Ishikawa (cell line): ENCODE results near the gene PAPOLG.

ENCODE experiments used
- CEBPB ChIP-seq: IDR thresholded peaks from 2 replicates; pipeline ENCODE4 v1.6.1; 2012
- CREB1 ChIP-seq: IDR thresholded peaks from 2 replicates; pipeline ENCODE4 v1.6.1; 2012; ENCODE audit warnings: low read depth
- EGR1 ChIP-seq: IDR thresholded peaks from 2 replicates; pipeline ENCODE4 v1.6.1; 2012
- EP300 ChIP-seq: IDR thresholded peaks from 2 replicates; pipeline ENCODE4 v1.6.1; 2012; ENCODE audit warnings: borderline replicate concordance
- FOXM1 ChIP-seq: IDR thresholded peaks from 2 replicates; pipeline ENCODE4 v1.6.1; 2012; ENCODE audit warnings: low read depth, borderline replicate concordance
- NFIC ChIP-seq: IDR thresholded peaks from 2 replicates; pipeline ENCODE4 v1.6.1; 2012
- RAD21 ChIP-seq: IDR thresholded peaks from 2 replicates; pipeline ENCODE4 v1.6.1; 2012; ENCODE audit warnings: low read depth
- REST ChIP-seq: IDR thresholded peaks from 2 replicates; pipeline ENCODE4 v1.6.1; 2012; ENCODE audit warnings: low read depth, mild to moderate bottlenecking
- TAF1 ChIP-seq: IDR thresholded peaks from 2 replicates; pipeline ENCODE4 v1.6.1; 2012; ENCODE audit warnings: low read depth, mild to moderate bottlenecking
- TEAD4 ChIP-seq: IDR thresholded peaks from 2 replicates; pipeline ENCODE4 v1.6.1; 2012
- YY1 ChIP-seq: IDR thresholded peaks from 2 replicates; pipeline ENCODE4 v1.6.1; 2012; ENCODE audit warnings: low read depth
- ZBTB7A ChIP-seq: IDR thresholded peaks from 2 replicates; pipeline ENCODE4 v1.6.1; 2012; ENCODE audit warnings: low read depth
- TF ChIP-seq, protein P1 (sequence below): IDR thresholded peaks from 2 replicates; pipeline ENCODE4 v1.6.1; 2012
- TF ChIP-seq, protein P2 (sequence below): IDR thresholded peaks from 2 replicates; pipeline ENCODE4 v1.6.1; 2012

PAPOLG gene

GRCh38 chr2:60715561-60715960 lies 40.5 kb upstream of the PAPOLG start:
- TF ChIP-seq ZBTB7A (no peak), REST (no peak), TAF1 (no peak), FOXM1 (no peak), CREB1 (no peak), RAD21 (no peak), YY1 (no peak)
- TF ChIP-seq, protein P1, sequence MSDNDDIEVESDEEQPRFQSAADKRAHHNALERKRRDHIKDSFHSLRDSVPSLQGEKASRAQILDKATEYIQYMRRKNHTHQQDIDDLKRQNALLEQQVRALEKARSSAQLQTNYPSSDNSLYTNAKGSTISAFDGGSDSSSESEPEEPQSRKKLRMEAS, result no peak
- TF ChIP-seq, protein P2, sequence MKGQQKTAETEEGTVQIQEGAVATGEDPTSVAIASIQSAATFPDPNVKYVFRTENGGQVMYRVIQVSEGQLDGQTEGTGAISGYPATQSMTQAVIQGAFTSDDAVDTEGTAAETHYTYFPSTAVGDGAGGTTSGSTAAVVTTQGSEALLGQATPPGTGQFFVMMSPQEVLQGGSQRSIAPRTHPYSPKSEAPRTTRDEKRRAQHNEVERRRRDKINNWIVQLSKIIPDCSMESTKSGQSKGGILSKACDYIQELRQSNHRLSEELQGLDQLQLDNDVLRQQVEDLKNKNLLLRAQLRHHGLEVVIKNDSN, result no peak

DNA sequence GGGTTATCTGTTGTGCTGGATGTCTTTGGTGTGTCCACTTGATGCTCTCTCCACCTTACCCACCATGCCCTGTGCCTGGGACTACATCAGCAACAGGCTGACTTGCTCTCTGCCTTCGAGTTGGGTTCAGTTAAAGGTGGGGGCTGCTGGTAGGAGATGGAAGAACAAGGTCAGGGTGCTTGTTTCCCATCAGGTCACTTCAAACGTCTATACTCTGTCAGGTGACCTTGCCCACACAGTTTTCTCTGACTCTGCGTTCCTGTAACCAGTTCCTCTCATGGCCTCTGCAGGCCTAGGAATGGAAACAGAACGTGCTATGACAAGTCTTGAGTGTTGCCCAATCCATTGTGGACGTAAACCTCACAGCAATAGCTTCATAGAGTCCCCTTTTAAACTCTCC lies 38.4 kb upstream of the PAPOLG start:
- TF ChIP-seq EGR1, result no peak
- no peak for TF ChIP-seq NFIC
- no peak for TF ChIP-seq CEBPB
- TF ChIP-seq CREB1, result no peak
- no peak for TF ChIP-seq EP300
- no peak for TF ChIP-seq TEAD4
- TF ChIP-seq FOXM1, result no peak
- no peak for TF ChIP-seq REST
- no peak for TF ChIP-seq YY1
- no peak for TF ChIP-seq TAF1
- no peak for TF ChIP-seq RAD21
- TF ChIP-seq, protein P2, result no peak
- TF ChIP-seq ZBTB7A, result no peak

- no peak for TF ChIP-seq CREB1
- no peak for TF ChIP-seq EP300
- TF ChIP-seq REST, result no peak
- no peak for TF ChIP-seq EGR1
- no peak for TF ChIP-seq FOXM1
- TF ChIP-seq, protein P1, result no peak
Observed at GRCh38 chr2:60719331-60719730, 36.7 kb upstream of the PAPOLG start.

- TF ChIP-seq EGR1, result no peak
- no peak for TF ChIP-seq EP300
- no peak for TF ChIP-seq REST
- no peak for TF ChIP-seq CREB1
- no peak for TF ChIP-seq NFIC
- TF ChIP-seq TEAD4, result no peak
- TF ChIP-seq TAF1, result no peak
- TF ChIP-seq YY1, result no peak
- no peak for TF ChIP-seq ZBTB7A
Observed at GRCh38 chr2:60725466-60725865, 30.6 kb upstream of the PAPOLG start.
